ENCODE results near the gene TAF6.

Gene TAF6

GRCh38 chr7:100065452-100066186 lies 53.5 kb downstream of the TAF6 start:
- no peak for DNase-seq (ENCODE audit: low read depth)

GRCh38 chr7:100064162-100064561 lies 55.0 kb downstream of the TAF6 start:
- no peak for DNase-seq (ENCODE audit: low read depth)

- no peak for DNase-seq (ENCODE audit: low read depth)
These were observed 55.8 kb downstream of the TAF6 start for GRCh38 chr7:100063376-100063775.

DNA sequence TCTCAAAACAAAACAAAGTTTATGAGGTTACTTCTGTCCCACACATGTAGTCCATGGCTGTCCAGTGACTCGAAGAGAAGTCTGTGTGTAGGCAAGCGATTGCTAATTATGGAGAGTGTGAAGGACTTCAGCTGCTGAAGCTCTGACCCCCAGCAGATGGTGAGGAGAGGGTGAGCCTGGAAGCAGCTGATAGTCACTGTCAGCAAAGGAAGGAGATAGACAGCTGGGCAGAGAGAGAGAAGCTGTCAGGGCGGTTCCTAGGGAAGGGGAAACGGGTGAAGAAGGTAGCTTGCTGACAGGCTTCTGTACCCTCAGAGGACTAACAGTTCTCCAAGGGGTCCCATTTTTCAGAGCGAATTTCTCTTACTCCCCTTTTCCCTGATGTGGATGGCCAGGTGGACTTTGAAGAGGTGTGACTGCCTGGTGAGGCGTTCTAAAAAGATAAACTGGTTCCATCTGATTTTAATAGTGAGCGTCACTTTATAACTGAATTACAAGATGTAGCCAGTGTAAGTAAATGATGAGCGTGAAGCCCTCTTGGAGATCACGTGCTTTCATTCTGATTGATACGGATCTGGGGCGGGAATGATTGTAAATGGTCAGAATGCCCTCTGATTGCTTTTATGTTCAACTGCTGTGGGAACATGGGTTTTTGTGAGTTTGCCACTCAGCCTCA lies 57.5 kb downstream of the TAF6 start:
- no peak for DNase-seq (ENCODE audit: low read depth)

GRCh38 chr7:100059251-100059739 lies 59.9 kb downstream of the TAF6 start:
- DNase-seq (ENCODE audit: low read depth) = no peak

Data from T-helper 22 cell (primary cell).